ENCODE results near the gene ARHGEF26.

The ARHGEF26 gene

GRCh38 chr3:154112146-154112852 lies 8.9 kb upstream of the ARHGEF26 start:
- no peak for DNase-seq

GRCh38 chr3:154113609-154114008 lies 7.6 kb upstream of the ARHGEF26 start:
- no peak for DNase-seq

GRCh38 chr3:154115332-154115731 lies 5.9 kb upstream of the ARHGEF26 start:
- no peak for DNase-seq

DNA sequence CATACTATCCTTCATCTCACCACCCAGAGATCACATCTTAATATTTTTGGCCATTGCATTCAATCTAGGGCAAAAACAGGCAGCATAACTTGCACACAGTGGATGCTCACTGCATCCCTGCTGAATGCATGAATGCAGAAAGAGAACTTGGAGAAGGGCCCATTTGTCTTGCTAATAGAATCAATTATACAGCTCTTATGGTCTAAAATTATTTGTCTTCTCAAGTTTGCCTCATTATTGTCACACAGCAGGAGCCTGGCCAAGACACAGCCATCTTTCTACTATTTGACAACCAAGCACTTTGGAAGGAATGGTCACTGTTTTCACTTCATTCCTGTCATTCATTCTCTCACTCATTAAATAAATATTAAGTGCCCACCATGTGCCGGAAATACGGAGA lies 1.2 kb upstream of the ARHGEF26 start:
- DNase-seq = no peak

DNA sequence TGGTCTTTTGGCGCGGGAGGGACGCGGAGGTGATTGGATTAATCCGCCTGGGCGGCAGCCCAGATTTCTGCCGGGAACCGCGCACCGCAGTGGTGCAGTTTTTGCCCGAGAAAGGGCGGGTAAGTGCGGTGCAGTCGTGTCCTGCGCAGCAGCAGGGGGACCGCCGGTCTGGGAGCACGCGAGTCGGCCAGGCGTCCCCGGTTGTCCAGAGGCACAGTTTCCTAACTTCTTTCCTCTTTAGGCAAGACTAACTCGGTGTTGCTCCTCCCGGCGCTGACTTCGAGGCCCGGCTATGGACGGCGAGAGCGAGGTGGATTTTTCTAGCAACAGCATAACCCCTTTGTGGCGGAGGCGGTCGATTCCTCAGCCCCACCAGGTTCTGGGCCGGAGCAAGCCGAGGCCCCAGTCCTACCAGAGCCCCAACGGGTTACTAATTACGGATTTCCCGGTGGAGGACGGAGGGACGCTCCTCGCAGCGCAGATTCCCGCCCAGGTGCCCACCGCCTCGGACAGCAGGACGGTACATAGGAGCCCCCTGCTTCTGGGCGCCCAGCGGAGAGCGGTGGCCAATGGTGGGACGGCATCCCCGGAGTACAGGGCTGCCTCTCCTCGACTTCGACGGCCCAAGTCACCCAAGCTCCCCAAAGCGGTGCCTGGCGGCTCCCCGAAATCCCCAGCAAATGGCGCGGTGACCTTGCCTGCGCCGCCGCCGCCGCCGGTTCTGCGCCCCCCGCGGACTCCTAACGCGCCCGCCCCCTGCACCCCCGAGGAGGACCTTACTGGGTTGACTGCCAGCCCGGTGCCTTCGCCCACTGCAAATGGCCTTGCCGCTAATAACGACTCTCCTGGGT lies 736 bp downstream of the ARHGEF26 start:
- no peak for DNase-seq

- no peak for DNase-seq
These were observed 1.3 kb downstream of the ARHGEF26 start for GRCh38 chr3:154122552-154122911.

- DNase-seq = peak; percentile 64
These were observed 1.8 kb downstream of the ARHGEF26 start for GRCh38 chr3:154122912-154123559.

DNA sequence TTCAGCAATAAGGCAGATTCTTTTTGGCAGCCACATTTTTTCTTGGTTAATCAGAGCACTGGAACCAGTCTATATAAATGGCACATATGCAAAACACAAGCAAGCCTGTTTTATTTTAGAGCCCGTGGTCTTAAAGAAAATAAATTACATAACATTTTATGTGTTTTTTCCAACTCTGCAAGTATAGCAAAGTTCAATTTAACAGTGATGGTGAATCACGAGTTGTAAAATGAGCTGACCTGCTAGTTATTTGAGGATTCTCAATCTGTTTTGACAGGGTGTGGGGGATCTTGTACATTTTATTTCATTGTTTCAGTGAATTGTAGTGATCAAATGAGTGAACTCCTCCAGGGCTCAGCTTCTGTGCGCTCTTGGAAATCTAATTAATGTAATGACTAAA lies 2.7 kb downstream of the ARHGEF26 start:
- no peak for DNase-seq

DNA sequence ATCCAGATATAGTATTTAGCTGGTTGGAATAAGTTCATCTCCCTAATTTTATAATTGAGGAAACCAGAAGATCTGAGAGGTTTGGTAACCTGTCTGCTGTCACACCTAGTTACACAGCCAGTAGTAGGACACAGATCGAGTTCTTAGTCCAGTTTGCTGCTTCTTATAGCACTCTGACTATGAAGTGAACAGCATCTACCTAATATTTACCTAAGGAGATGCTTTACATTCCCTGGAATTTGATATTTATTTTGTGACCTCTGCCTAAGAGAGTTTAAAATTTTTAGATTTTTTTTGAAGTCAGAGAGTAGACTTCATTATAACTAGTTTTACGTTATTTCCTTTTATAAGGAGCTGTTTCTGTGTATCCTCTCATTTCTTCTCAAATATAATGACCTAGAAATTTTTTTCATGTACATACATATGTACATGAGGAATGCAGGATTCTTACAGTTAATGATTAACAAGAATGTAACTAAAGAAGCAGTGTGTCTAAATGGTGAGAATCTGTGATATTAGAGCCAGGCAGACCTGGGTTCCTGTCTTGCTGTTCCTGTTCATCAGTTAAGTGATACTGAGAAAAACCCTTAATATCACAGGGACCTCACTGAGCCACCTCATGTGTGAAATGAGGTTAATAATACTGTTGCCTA lies 4.3 kb downstream of the ARHGEF26 start:
- no peak for DNase-seq

DNA sequence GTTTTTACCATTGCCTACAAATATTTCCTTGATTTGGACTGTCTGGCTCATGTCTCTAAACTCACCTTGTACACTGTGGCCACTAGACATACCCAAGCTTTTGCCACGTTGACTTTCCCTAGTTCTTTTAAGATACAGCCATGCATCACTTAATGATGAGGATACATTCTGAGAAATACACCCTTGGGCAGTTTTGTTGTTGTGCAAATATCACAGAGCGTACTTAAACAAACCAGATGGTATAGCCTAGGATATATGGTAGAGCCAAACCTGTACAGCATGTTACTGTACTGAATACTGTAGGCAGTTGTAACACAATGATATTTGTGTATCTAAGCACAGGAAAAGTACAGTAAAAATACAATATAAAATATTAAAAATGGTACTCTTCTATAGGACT lies 5.5 kb downstream of the ARHGEF26 start:
- DNase-seq = no peak

DNA sequence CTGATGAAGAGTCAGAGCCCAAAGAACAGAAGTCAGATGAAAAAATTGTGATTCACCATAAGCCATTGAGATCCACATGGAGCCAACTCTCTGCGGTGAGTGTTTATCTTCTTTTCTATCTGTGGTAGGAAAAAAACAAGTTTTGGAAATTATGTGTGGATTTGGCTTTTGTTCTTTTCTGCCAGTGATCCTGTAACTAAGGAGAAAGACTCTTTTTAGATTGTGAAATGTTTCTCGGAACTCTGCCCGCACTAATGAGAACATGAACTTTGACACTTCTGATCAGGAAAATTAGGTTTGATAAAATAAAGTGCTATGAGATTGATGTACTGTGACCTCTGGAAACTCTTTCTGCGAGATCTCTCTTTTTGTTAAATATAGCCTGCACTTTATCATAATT lies 8.4 kb downstream of the ARHGEF26 start:
- no peak for DNase-seq

DNA sequence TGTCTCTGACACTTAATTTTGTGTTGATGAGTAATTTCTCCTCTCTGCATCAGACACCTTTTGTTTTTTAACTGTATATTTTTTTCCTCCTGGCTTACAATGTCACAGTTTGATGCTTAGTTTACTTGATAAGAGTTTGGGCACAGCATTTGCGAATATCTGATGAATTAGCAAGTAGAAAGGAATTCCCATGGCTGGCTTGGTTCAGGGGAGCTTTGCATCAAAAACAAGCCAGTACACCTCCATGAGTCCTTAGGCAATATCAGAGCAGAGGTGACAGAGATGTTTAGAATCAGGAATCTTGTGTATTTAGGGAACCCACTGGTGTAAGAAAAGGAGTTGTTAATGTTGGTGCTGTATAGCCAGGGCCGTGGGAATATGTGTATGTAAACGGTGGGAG lies 9.3 kb downstream of the ARHGEF26 start:
- no peak for DNase-seq

DNA sequence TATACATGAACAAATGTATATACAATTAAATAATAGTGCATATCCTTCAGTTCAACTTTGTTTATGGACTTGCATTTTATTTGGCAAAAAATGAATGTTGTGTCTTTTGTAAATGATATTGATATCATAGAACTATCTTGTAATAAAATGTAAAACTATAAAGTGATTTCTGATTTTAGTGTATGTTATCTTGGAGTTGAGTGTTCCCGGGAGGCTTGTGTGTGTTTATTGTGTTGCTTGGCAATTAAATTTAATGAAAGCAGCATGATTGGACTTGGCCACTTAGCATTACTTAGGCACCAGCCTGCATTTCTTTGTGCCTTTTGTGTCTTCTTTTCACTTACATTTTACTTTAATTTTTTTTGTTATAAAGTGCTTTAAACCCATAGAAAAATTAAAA lies 10.6 kb downstream of the ARHGEF26 start:
- no peak for DNase-seq

GRCh38 chr3:154132777-154133375 lies 11.7 kb downstream of the ARHGEF26 start:
- DNase-seq = no peak

GRCh38 chr3:154135511-154136173 lies 14.5 kb downstream of the ARHGEF26 start:
- DNase-seq = no peak

DNA sequence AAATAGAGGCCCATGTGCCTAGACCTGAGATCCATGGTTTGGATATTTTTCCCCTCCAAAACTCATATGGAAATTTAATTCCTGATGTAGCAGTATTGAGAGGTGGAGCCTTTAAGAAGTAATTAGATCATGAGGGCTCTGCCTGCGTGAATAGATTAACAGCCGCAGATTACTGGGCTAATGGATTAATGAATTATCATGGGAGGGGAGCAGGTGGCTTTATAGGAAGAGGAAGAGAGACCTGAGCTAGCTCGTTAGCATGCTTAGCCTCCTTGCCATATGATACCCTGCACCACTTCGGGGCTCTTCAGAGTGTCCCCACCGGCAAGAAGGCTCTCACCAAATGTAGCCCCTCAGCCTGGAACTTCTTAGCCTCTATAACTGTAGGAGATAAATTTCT lies 15.8 kb downstream of the ARHGEF26 start:
- DNase-seq = no peak

- DNase-seq = no peak
These were observed 18.8 kb downstream of the ARHGEF26 start for GRCh38 chr3:154139996-154140436.

GRCh38 chr3:154142608-154143007 lies 21.4 kb downstream of the ARHGEF26 start:
- DNase-seq = no peak

DNA sequence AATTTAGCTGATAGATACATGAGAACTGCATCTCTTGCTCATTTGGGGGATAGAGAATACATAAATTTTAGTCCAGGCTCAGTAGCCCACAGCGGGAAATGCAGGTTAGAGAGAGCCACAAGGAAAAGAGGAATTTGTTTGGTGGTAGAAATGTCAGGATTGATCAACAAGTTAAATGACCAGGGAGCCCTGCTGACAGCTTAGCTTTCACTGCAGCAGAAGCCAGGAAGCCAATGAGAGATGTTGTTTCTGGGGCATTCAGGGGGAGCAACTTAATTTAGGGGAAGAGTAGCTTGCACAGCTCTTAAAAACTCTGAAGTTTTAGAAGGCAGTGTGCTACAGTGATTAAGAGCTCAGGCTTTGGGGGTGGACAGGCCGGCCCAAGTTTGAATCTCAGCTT lies 22.7 kb downstream of the ARHGEF26 start:
- no peak for DNase-seq

- no peak for DNase-seq
These were observed 23.8 kb downstream of the ARHGEF26 start for GRCh38 chr3:154144825-154145465.

- DNase-seq = no peak
These were observed 27.4 kb downstream of the ARHGEF26 start for GRCh38 chr3:154148541-154148940.

Measured in right kidney (tissue), 1 donor.